Smooth muscle cell (in vitro differentiated cells): Measurements from ENCODE around the gene FDX2. TPM values are rescaled to one million over a fixed set of nuclear protein-coding genes. Genes with fewer than 3 reads are reported as not detected.

Experiments used
- DNase-seq: peaks from one replicate; lab custom pipeline; 2025; ENCODE audit not compliant: unreplicated experiment; lab: John Stamatoyannopoulos, UW
- H2AFZ ChIP-seq: fragments of 200-600 bp; sonication (generic); 2 replicates; pipeline ENCODE4 v1.6.0; 2016; ENCODE audit warnings: antibody characterized with exemption, low read depth, mild to moderate bottlenecking
- H3F3A ChIP-seq: fragments of 200-600 bp; sonication (generic); 2 replicates; pipeline ENCODE4 v1.6.0; 2017; ENCODE audit warnings: antibody characterized with exemption, low read depth
- H3K27ac ChIP-seq: fragments of 200-600 bp; sonication (generic); 2 replicates; pipeline ENCODE4 v1.5.1; 2016; ENCODE audit warnings: low read depth, mild to moderate bottlenecking
- H3K27me3 ChIP-seq: fragments of 200-600 bp; sonication (generic); 2 replicates; pipeline ENCODE4 v1.6.1; 2016; ENCODE audit warnings: low read depth, mild to moderate bottlenecking
- H3K36me3 ChIP-seq: fragments of 200-600 bp; sonication (generic); 2 replicates; pipeline ENCODE4 v1.5.1; 2016; ENCODE audit warnings: low read depth
- H3K4me1 ChIP-seq: fragments of 200-600 bp; sonication (generic); 2 replicates; pipeline ENCODE4 v1.5.1; 2016; ENCODE audit warnings: low read depth
- H3K4me2 ChIP-seq: fragments of 200-600 bp; sonication (generic); 2 replicates; pipeline ENCODE4 v1.6.0; 2016; ENCODE audit warnings: mild to moderate bottlenecking
- H3K4me3 ChIP-seq: fragments of 200-600 bp; sonication (generic); 2 replicates; pipeline ENCODE4 v1.5.1; 2016; ENCODE audit warnings: mild to moderate bottlenecking
- H3K79me2 ChIP-seq: fragments of 200-600 bp; sonication (generic); 2 replicates; pipeline ENCODE4 v1.6.0; 2016; ENCODE audit warnings: low read depth, mild to moderate bottlenecking
- H3K9ac ChIP-seq: fragments of 200-600 bp; sonication (generic); 2 replicates; pipeline ENCODE4 v1.6.0; 2016; ENCODE audit warnings: low read depth
- H3K9me3 ChIP-seq: fragments of 200-600 bp; sonication (generic); replicated peaks from 2 replicates; pipeline ENCODE4 v1.5.1; 2016; ENCODE audit warnings: low read depth
- H4K20me1 ChIP-seq: fragments of 200-600 bp; sonication (generic); 2 replicates; pipeline ENCODE4 v1.6.0; 2016; ENCODE audit warnings: low read depth
- WGBS: methylation state at CpG from one replicate; pipeline ENCODE4 v1.1.7; 2016; ENCODE audit warnings: low lambda C conversion rate; 5-methylcytosine and 5-hydroxymethylcytosine counted together
- polyA plus RNA-seq: library from polyadenylated mRNA; unstranded; fragments of >200 nt; fragmentation: Nextera tagmentation; extraction: Ambion mirVana; gene quantifications from 2 replicates; pipeline ENCODE4 v1.2.1, GENCODE V29; 2016
- total RNA-seq: library from RNA; depleted of rRNA; stranded (reverse); fragments of >200 nt; gene quantifications from 2 replicates; pipeline ENCODE4 v1.2.3, GENCODE V29; 2014
- TF ChIP-seq, protein P1 (sequence below): fragments of 200-600 bp; sonication (generic); IDR thresholded peaks from 2 replicates; pipeline ENCODE4 v1.5.1; 2017; ENCODE audit warnings: borderline replicate concordance, mild to moderate bottlenecking, antibody characterized with exemption; ENCODE audit not compliant: insufficient read depth, poor library complexity, severe bottlenecking

The FDX2 gene
- total and polyA plus RNA-seq, 2 experiments from 2014 or later = 15.3 to 39.1 TPM

DNA sequence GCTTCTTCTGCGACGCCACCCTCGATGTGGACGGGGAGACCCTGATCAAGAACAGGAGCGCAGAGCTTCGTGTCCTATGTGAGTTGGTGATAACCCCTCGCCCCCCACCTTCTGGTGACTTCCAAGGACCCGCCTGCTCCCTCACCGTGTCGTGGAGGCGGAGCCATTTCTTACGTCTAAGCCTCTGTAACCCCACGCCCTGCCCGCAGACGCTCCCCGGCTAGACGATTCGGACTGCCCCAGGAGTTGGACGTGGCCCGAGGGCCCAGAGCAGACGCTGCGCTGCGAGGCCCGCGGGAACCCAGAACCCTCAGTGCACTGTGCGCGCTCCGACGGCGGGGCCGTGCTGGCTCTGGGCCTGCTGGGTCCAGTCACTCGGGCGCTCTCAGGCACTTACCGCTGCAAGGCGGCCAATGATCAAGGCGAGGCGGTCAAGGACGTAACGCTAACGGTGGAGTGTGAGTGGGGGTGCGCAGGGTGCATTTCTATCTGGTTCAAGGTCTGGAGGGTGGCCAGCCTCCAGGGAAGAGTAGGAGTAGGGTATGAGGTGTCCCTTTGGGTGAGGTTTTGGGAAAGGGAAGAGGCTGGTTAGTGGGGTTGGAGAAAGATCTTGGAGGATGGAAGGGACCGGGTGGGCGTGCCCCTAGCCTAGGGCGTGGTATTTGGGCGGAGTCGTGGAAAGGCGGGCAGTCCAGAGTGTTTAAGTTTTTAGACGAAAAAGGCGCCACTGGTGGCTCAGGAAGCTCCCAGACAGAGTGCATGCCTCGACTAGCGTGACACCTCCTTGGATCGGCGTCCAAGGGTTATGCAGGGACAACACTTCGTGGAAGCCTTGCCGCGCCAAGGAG is 22.8 kb downstream of the FDX2 start:
- no peaks in the 10 kb centered on the region for H3K36me3 ChIP-seq
- H3K4me2 ChIP-seq = peak overlapping the region; percentile 89
- H2AFZ ChIP-seq = no peak overlapping the region
- no peaks in the 10 kb centered on the region for H4K20me1 ChIP-seq
- peak overlapping the region; percentile 41 for H3K4me3 ChIP-seq
- DNase-seq = no peak
- H3K79me2 ChIP-seq = no peaks in the 10 kb centered on the region
- peaks cover 32% of the 10 kb centered on the region for H3K4me1 ChIP-seq
- H3F3A ChIP-seq = no peaks in the 10 kb centered on the region
- no peaks in the 10 kb centered on the region for H3K9me3 ChIP-seq
- TF ChIP-seq, protein P1, sequence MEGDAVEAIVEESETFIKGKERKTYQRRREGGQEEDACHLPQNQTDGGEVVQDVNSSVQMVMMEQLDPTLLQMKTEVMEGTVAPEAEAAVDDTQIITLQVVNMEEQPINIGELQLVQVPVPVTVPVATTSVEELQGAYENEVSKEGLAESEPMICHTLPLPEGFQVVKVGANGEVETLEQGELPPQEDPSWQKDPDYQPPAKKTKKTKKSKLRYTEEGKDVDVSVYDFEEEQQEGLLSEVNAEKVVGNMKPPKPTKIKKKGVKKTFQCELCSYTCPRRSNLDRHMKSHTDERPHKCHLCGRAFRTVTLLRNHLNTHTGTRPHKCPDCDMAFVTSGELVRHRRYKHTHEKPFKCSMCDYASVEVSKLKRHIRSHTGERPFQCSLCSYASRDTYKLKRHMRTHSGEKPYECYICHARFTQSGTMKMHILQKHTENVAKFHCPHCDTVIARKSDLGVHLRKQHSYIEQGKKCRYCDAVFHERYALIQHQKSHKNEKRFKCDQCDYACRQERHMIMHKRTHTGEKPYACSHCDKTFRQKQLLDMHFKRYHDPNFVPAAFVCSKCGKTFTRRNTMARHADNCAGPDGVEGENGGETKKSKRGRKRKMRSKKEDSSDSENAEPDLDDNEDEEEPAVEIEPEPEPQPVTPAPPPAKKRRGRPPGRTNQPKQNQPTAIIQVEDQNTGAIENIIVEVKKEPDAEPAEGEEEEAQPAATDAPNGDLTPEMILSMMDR = no peak
- peaks cover 95% of the 10 kb centered on the region for H3K27me3 ChIP-seq
- H3K9ac ChIP-seq = no peak overlapping the region
- WGBS = 28% methylated on average over 53 of the region's 56 CpGs
- H3K27ac ChIP-seq = no peak overlapping the region

DNA sequence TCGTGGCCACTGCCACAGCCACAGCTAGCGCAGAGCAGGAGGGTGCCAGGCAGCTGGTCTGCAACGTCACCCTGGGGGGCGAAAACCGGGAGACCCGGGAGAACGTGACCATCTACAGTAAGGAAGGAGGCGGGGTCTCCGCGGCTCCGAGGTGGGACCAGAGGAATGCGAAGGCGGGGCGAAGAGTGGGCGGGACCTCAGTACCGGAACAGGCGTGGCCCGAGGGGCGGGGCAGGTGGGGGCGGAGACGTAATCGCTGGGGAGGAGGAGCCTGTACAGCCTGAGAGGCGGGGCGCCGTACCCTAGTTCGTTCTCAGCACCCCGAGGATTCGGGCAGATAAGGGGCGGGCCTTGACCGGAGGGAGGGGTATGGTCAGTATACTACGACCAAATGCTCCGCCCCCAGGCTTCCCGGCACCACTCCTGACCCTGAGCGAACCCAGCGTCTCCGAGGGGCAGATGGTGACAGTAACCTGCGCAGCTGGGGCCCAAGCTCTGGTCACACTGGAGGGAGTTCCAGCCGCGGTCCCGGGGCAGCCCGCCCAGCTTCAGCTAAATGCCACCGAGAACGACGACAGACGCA is 23.5 kb downstream of the FDX2 start:
- no peaks in the 10 kb centered on the region for H3F3A ChIP-seq
- TF ChIP-seq, protein P1 = no peak
- H3K27me3 ChIP-seq = peaks cover 98% of the 10 kb centered on the region
- H3K4me2 ChIP-seq = peak overlapping the region; percentile 89
- H3K4me3 ChIP-seq = peak overlapping the region; percentile 41
- WGBS = 3% methylated on average over 36 of the region's 45 CpGs
- H3K27ac ChIP-seq = no peak overlapping the region
- H4K20me1 ChIP-seq = no peaks in the 10 kb centered on the region
- H3K4me1 ChIP-seq = peaks cover 33% of the 10 kb centered on the region
- no peaks in the 10 kb centered on the region for H3K36me3 ChIP-seq
- no peaks in the 10 kb centered on the region for H3K9me3 ChIP-seq
- H3K9ac ChIP-seq = no peak overlapping the region
- no peak overlapping the region for H2AFZ ChIP-seq
- no peaks in the 10 kb centered on the region for H3K79me2 ChIP-seq
- no peak for DNase-seq

DNA sequence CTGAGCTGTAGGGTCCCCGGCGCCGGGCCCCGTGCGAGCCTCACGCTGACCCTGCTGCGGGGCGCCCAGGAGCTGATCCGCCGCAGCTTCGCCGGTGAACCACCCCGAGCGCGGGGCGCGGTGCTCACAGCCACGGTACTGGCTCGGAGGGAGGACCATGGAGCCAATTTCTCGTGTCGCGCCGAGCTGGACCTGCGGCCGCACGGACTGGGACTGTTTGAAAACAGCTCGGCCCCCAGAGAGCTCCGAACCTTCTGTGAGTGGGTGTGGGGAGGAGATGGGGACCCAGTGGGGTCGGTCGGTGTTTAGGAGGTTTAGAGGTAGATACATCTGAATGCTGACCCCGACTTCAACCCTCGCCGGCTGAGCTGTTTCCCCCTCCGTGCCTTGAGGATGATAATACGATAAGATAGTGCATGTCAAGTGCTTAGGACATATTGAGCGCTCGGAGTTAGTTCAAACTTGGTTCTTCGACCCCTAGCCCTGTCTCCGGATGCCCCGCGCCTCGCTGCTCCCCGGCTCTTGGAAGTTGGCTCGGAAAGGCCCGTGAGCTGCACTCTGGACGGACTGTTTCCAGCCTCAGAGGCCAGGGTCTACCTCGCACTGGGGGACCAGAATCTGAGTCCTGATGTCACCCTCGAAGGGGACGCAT is 24.1 kb downstream of the FDX2 start:
- Histone ChIP-seq H3K27ac (no peak overlapping the region), H3K4me2 (peak overlapping the region; percentile 89), H3K27me3 (peaks cover 100% of the 10 kb centered on the region), H3F3A (no peaks in the 10 kb centered on the region), H3K9ac (no peak overlapping the region), H3K79me2 (no peaks in the 10 kb centered on the region), H2AFZ (no peak overlapping the region), H3K9me3 (no peaks in the 10 kb centered on the region), H3K4me3 (peak overlapping the region; percentile 41), H3K4me1 (peaks cover 39% of the 10 kb centered on the region), H4K20me1 (no peaks in the 10 kb centered on the region), H3K36me3 (no peaks in the 10 kb centered on the region)
- DNase-seq = no peak
- TF ChIP-seq, protein P1 = no peak
- 8% methylated on average over 49 of the region's 49 CpGs for WGBS
